Transverse colon (tissue), 4 donors: Measurements from ENCODE around the gene ABAT. TPM values are rescaled to one million over a fixed set of nuclear protein-coding genes. Genes with fewer than 3 reads are reported as not detected.

ENCODE experiments used
- DNase-seq: peaks from one replicate; pipeline ENCODE4 v3.0.0-alpha.2; 2019
- H3K27ac ChIP-seq, 4 donors: fragments of 200-600 bp; sonication (generic); 2 replicates each; pipeline ENCODE4 v1.5.1; 2016 to 2018; ENCODE audit warnings: inconsistent platforms in 4 of 4
- H3K27me3 ChIP-seq: fragments of 200-600 bp; sonication (generic); 2 replicates; pipeline ENCODE4 v1.5.1; 2017; ENCODE audit warnings: inconsistent platforms
- H3K36me3 ChIP-seq, 4 donors: fragments of 200-600 bp; sonication (generic); 2 replicates each; pipeline ENCODE4 v1.5.1; 2017 to 2019; ENCODE audit warnings: inconsistent platforms in 4 of 4
- H3K4me1 ChIP-seq, 4 donors: fragments of 200-600 bp; sonication (generic); 2 replicates each; pipeline ENCODE4 v1.5.1; 2017 to 2020; ENCODE audit warnings: inconsistent platforms in 4 of 4
- H3K4me3 ChIP-seq, 4 donors: fragments of 200-600 bp; sonication (generic); 1 replicate in 1 of 4; 2 replicates in 3 of 4; pipeline versions ENCODE4 v1.5.1 to v1.6.1; 2017 to 2019; ENCODE audit warnings: inconsistent platforms in 4 of 4
- H3K9me3 ChIP-seq, 2 donors: fragments of 200-600 bp; sonication (generic); 2 replicates each; pipeline ENCODE4 v1.5.1; 2017 to 2019; ENCODE audit warnings: inconsistent platforms in 2 of 2
- CTCF ChIP-seq, 5 experiments: fragments of 200-600 bp in 3 of 5; fragments of 450-650 bp in 2 of 5; sonication (generic) in 3 of 5; IDR thresholded peaks; 1 replicate in 2 of 5; 2 replicates in 3 of 5; pipeline ENCODE4 v1.5.1; 2016 to 2017; ENCODE audit warnings: antibody characterized with exemption in 5 of 5, inconsistent platforms in 3 of 5, mild to moderate bottlenecking in 2 of 5, moderate library complexity in 1 of 5
- EP300 ChIP-seq: sonication (generic); formaldehyde crosslinking; IDR thresholded peaks from one replicate; pipeline ENCODE4 v1.6.1; 2017; ENCODE audit warnings: antibody characterized with exemption, low read depth
- POLR2A ChIP-seq: fragments of 450-650 bp; IDR thresholded peaks from one replicate; pipeline ENCODE4 v1.6.1; 2016; ENCODE audit warnings: antibody characterized with exemption, mild to moderate bottlenecking, moderate library complexity
- POLR2AphosphoS5 ChIP-seq, 3 donors: sonication (generic); formaldehyde crosslinking; IDR thresholded peaks; one replicate each; pipeline ENCODE4 v1.6.1; 2016; ENCODE audit warnings: antibody characterized with exemption in 3 of 3
- WGBS, 2 donors: methylation state at CpG; one replicate each; pipeline ENCODE4 v1.1.5; 2018; ENCODE audit warnings: low coverage in 1 of 2; 5-methylcytosine and 5-hydroxymethylcytosine counted together
- in situ Hi-C, 4 donors: fragments of 200-750 bp; cut with MboI; loops; one replicate each; pipeline versions ENCODE4 v1.15.0 to v1.15.1; 2017; ENCODE audit warnings: low sequenced_read_pairs in 3 of 4, low pct_ligation_motif_present in 1 of 4, low pct_unique_long_range_greater_than_20kb in 1 of 4
- intact Hi-C: fragments of 100-400 bp; cut with DNase I; formaldehyde crosslinking; loops from one replicate; pipeline ENCODE4 v1.15.1; 2023; ENCODE audit warnings: low total_unique reads
- total RNA-seq, 4 donors: library from RNA; depleted of rRNA; stranded (reverse); fragments of >200 nt; gene quantifications; one replicate each; pipeline ENCODE4 v1.1.0, GENCODE V29; 2016

Gene ABAT
- total RNA-seq, 4 donors from 2014 or later: 15.7 to 35.2 (median 21.7) TPM

GRCh38 chr16:8667492-8667891 lies 6.9 kb upstream of the ABAT start:
- intact Hi-C loops: loop anchor here (5.0 kb wide), 1 partner anchor 215 kb away; the partner anchor contains the start of gene LITAFD
- H3K9me3 ChIP-seq: no peaks in the 10 kb centered on the region
- no peak overlapping the region for H3K4me3 ChIP-seq
- no peak overlapping the region for H3K27ac ChIP-seq
- no peak for TF ChIP-seq CTCF (IDR thresholded peaks at IDR 0.05)
- no peak for TF ChIP-seq POLR2AphosphoS5 (IDR thresholded peaks at IDR 0.05)
- no peak for TF ChIP-seq POLR2A
- no peak for TF ChIP-seq EP300
- 82 to 94% methylated on average over 3 of the region's 3 CpGs for WGBS, 2 donors
- DNase-seq: no peak
- in situ Hi-C loops: loop anchor here (10.0 to 25.0 kb wide), 5 partner anchors 207 to 470 kb away; partner anchors contain the start of gene LITAFD (in 3 of the 4)
- H3K27me3 ChIP-seq: no peaks in the 10 kb centered on the region
- no peaks in the 10 kb centered on the region for H3K4me1 ChIP-seq
- H3K36me3 ChIP-seq: no peaks in the 10 kb centered on the region

- no peak overlapping the region for H3K27ac ChIP-seq
- no peak for TF ChIP-seq POLR2A
- TF ChIP-seq POLR2AphosphoS5 (IDR thresholded peaks at IDR 0.05): no peak
- no peak for TF ChIP-seq EP300
- no peak for TF ChIP-seq CTCF (IDR thresholded peaks at IDR 0.05)
- WGBS, 2 donors: 93% methylated on average over 5 of the region's 5 CpGs; no CpG with 5 or more reads in 1 of the 2 donors
- intact Hi-C loops: loop anchor here (5.0 kb wide), 1 partner anchor 214 kb away; the partner anchor contains the start of gene LITAFD
- H3K27me3 ChIP-seq: no peaks in the 10 kb centered on the region
- DNase-seq: no peak
- H3K4me3 ChIP-seq: no peak overlapping the region
- no peaks in the 10 kb centered on the region for H3K36me3 ChIP-seq
- H3K9me3 ChIP-seq: no peaks in the 10 kb centered on the region
- in situ Hi-C loops: loop anchor here (10.0 to 25.0 kb wide), 5 partner anchors 207 to 469 kb away; partner anchors contain the start of gene LITAFD (in 3 of the 4)
- H3K4me1 ChIP-seq: no peaks in the 10 kb centered on the region
Observed at GRCh38 chr16:8668113-8668512, 6.3 kb upstream of the ABAT start.

GRCh38 chr16:8669481-8669880 lies 4.9 kb upstream of the ABAT start:
- 40% methylated on average over 1 of the region's 1 CpG; no CpG with 5 or more reads in 1 of the 2 donors for WGBS, 2 donors
- no peaks in the 10 kb centered on the region for H3K4me1 ChIP-seq
- no peak overlapping the region for H3K4me3 ChIP-seq
- TF ChIP-seq CTCF (IDR thresholded peaks at IDR 0.05) (no peak), POLR2AphosphoS5 (IDR thresholded peaks at IDR 0.05) (no peak), EP300 (no peak), POLR2A (no peak)
- H3K36me3 ChIP-seq: no peaks in the 10 kb centered on the region
- H3K27me3 ChIP-seq: no peaks in the 10 kb centered on the region
- intact Hi-C loops (loop anchor here (5.0 kb wide), 1 partner anchor 213 kb away; the partner anchor contains the start of gene LITAFD), in situ Hi-C loops (loop anchor here (10.0 to 25.0 kb wide), 5 partner anchors 205 to 468 kb away; partner anchors contain the start of gene LITAFD (in 3 of the 4))
- H3K9me3 ChIP-seq: no peaks in the 10 kb centered on the region
- H3K27ac ChIP-seq: no peak overlapping the region
- no peak for DNase-seq

- Histone ChIP-seq H3K4me3 (no peak overlapping the region), H3K27ac (no peak overlapping the region), H3K36me3 (no peaks in the 10 kb centered on the region), H3K9me3 (no peaks in the 10 kb centered on the region), H3K27me3 (no peaks in the 10 kb centered on the region), H3K4me1 (peaks cover 4 to 6% (median 5%) of the 10 kb centered on the region in 4 donors)
- in situ Hi-C loops: loop anchor here (5.0 to 25.0 kb wide), 6 partner anchors 115 to 467 kb away; partner anchors contain the start of genes LITAFD (in 1 of the 4), PMM2 (in 1 of the 4) and TMEM186 (in 1 of the 4)
- intact Hi-C loops: no loop called here
- WGBS, 2 donors: 88% methylated on average over 1 of the region's 1 CpG; no CpG with 5 or more reads in 1 of the 2 donors
- no peak for TF ChIP-seq POLR2A
- TF ChIP-seq EP300: no peak
- TF ChIP-seq CTCF (IDR thresholded peaks at IDR 0.05): no peak
- no peak for TF ChIP-seq POLR2AphosphoS5 (IDR thresholded peaks at IDR 0.05)
- DNase-seq: no peak
Observed at GRCh38 chr16:8670014-8670560, 4.3 kb upstream of the ABAT start.
